SU-DHL-6 (cell line): ENCODE results near the gene CLCNKB.
"Not testable (repeated sequence)": the region's sequence is repeated elsewhere in the genome, so short reads cannot be mapped to it uniquely, and the experiment has no call there.

Experiments
- H2AFZ ChIP-seq: fragments of 200-600 bp; sonication (generic); 2 replicates; pipeline ENCODE4 v1.6.1; 2014; ENCODE audit warnings: low read depth, mild to moderate bottlenecking, moderate library complexity, mixed read lengths, antibody characterized with exemption, low read length; ENCODE audit not compliant: severe bottlenecking
- H3F3A ChIP-seq: fragments of 200-600 bp; shearing (Covaris generic); 2 replicates; pipeline ENCODE4 v1.6.0; 2016; ENCODE audit warnings: antibody characterized with exemption, mild to moderate bottlenecking; ENCODE audit not compliant: insufficient read depth
- H3K27ac ChIP-seq: fragments of 200-600 bp; sonication (generic); 2 replicates; pipeline ENCODE4 v1.5.1; 2016; ENCODE audit warnings: low read depth, mild to moderate bottlenecking, low read length, moderate library complexity, mixed read lengths
- H3K27me3 ChIP-seq: fragments of 200-600 bp; sonication (generic), shearing (Covaris generic); 2 replicates; pipeline ENCODE4 v1.6.0; 2014; ENCODE audit warnings: mild to moderate bottlenecking, low read length
- H3K36me3 ChIP-seq: fragments of 200-600 bp; sonication (generic); 2 replicates; pipeline ENCODE4 v1.6.1; 2014; ENCODE audit warnings: mild to moderate bottlenecking, low read length, mixed read lengths
- H3K4me2 ChIP-seq: fragments of 300-600, 200-600 bp; shearing (Covaris generic), sonication (generic); 2 replicates; pipeline ENCODE4 v1.6.0; 2014; ENCODE audit warnings: low read length, low read depth, mild to moderate bottlenecking; ENCODE audit not compliant: poor library complexity, severe bottlenecking
- H3K4me3 ChIP-seq: fragments of 200-600 bp; sonication (generic); 2 replicates; pipeline ENCODE4 v1.5.1; 2014; ENCODE audit warnings: antibody characterized with exemption, low read length, mild to moderate bottlenecking, mixed read lengths; ENCODE audit not compliant: insufficient read depth, poor library complexity, severe bottlenecking
- H3K79me2 ChIP-seq: fragments of 200-600 bp; sonication (generic); 2 replicates; pipeline ENCODE4 v1.6.1; 2014; ENCODE audit warnings: mild to moderate bottlenecking, low read length, moderate library complexity; ENCODE audit not compliant: insufficient read depth
- H3K9ac ChIP-seq: fragments of 200-600 bp; sonication (generic); 2 replicates; pipeline ENCODE4 v1.7.0; 2014; ENCODE audit warnings: mild to moderate bottlenecking, low read length
- H3K9me2 ChIP-seq: fragments of 200-600 bp; sonication (generic); replicated peaks from 2 replicates; pipeline ENCODE4 v1.6.1; 2014; ENCODE audit warnings: low read length; ENCODE audit not compliant: insufficient read depth
- H3K9me3 ChIP-seq: fragments of 200-600 bp; sonication (generic); 2 replicates; pipeline ENCODE4 v1.6.1; 2014; ENCODE audit warnings: low read length, mixed read lengths; ENCODE audit not compliant: insufficient read depth
- H4K20me1 ChIP-seq: fragments of 200-600 bp; sonication (generic); 2 replicates; pipeline ENCODE4 v1.6.1; 2014; ENCODE audit warnings: low read depth, mild to moderate bottlenecking, antibody characterized with exemption, low read length, moderate library complexity, mixed read lengths
- EZH2phosphoT487 ChIP-seq: fragments of 200-600 bp; sonication (generic), shearing (Covaris generic); conservative IDR thresholded peaks from 2 replicates; pipeline ENCODE4 v1.6.1; 2018; ENCODE audit warnings: mild to moderate bottlenecking, antibody characterized with exemption, low read length, moderate library complexity, mixed read lengths
- TF ChIP-seq, protein P1 (sequence below): fragments of 200-600 bp; sonication (generic); IDR thresholded peaks from one replicate; pipeline ENCODE4 v1.5.1; 2017; ENCODE audit warnings: antibody characterized with exemption, mild to moderate bottlenecking, low read length, moderate library complexity; ENCODE audit not compliant: insufficient read depth, poor library complexity, severe bottlenecking

CLCNKB gene

DNA sequence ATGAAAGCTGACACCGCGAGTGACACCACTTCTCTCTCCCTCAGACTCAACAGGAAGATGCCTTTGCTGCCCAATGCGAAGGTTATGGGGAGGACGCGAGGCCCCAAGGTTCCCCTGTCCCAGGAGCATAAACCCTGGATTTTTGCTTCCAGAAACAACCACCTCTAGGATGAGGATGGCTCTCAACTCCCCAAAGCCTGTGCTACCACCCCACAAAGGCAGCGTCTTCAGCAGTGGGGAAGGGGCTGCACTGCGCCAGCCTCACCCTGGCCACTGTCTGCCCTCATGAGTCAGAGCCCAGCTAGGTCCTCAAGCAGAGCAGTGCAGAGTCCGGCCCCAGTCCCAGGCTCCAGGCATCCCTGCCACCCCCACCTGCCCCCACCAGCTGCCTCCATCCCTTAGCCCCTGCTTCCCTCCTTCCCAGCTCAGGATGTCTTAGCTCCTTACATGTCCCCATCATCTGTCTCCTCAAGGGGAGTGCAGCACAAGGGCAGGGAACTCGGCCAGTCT lies 46.5 kb upstream of the CLCNKB start:
- Histone ChIP-seq H3F3A (no peaks in the 10 kb centered on the region), H3K36me3 (no peaks in the 10 kb centered on the region), H3K79me2 (no peaks in the 10 kb centered on the region), H2AFZ (no peak overlapping the region), H3K9me2 (no peaks in the 10 kb centered on the region), H3K4me3 (no peak overlapping the region), H3K9ac (no peak overlapping the region), H4K20me1 (no peaks in the 10 kb centered on the region), H3K27me3 (no peaks in the 10 kb centered on the region), H3K27ac (no peak overlapping the region), H3K4me2 (no peak overlapping the region), H3K9me3 (no peaks in the 10 kb centered on the region)
- TF ChIP-seq, protein P1, sequence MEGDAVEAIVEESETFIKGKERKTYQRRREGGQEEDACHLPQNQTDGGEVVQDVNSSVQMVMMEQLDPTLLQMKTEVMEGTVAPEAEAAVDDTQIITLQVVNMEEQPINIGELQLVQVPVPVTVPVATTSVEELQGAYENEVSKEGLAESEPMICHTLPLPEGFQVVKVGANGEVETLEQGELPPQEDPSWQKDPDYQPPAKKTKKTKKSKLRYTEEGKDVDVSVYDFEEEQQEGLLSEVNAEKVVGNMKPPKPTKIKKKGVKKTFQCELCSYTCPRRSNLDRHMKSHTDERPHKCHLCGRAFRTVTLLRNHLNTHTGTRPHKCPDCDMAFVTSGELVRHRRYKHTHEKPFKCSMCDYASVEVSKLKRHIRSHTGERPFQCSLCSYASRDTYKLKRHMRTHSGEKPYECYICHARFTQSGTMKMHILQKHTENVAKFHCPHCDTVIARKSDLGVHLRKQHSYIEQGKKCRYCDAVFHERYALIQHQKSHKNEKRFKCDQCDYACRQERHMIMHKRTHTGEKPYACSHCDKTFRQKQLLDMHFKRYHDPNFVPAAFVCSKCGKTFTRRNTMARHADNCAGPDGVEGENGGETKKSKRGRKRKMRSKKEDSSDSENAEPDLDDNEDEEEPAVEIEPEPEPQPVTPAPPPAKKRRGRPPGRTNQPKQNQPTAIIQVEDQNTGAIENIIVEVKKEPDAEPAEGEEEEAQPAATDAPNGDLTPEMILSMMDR: no peak
- no peak for TF ChIP-seq EZH2phosphoT487

DNA sequence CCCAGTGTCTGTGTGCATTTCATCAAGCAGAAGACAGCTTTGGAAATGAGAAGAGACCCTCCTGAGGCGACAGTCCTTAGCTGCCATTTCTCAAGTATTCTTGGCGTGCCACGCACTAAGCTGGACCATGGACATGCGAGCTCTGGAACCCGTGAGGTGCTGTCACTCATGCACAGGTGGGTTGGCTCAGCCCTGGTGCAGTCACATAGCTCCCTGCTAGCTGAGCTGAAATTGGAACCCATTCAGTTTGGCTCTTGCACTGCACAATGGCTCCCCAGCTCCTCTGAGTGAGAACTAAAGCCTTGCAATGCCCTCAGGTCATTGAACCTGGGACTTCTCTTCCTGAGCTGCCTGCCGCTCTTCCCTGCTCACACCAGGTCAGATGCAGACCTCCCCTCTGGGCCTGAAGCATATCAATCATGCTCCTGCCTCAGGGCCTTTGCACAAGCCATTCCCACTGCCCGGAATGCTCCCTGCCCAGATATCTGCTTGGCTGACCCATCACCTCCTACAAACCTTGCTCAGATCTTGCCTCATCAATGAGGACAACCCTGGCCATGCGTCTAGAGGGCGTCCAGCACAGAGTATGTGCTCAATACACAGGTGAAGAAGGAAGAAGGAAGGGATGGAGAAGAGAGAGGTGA lies 45.8 kb upstream of the CLCNKB start:
- Histone ChIP-seq H3K9me2 (no peaks in the 10 kb centered on the region), H3K9ac (no peak overlapping the region), H3K9me3 (no peaks in the 10 kb centered on the region), H3K36me3 (no peaks in the 10 kb centered on the region), H4K20me1 (no peaks in the 10 kb centered on the region), H3K27me3 (no peaks in the 10 kb centered on the region), H3K79me2 (no peaks in the 10 kb centered on the region), H3K4me3 (no peak overlapping the region), H3K4me2 (no peak overlapping the region), H3F3A (no peaks in the 10 kb centered on the region), H3K27ac (no peak overlapping the region), H2AFZ (no peak overlapping the region)
- no peak for TF ChIP-seq EZH2phosphoT487
- TF ChIP-seq, protein P1: no peak

- TF ChIP-seq, protein P1: no peak
- TF ChIP-seq EZH2phosphoT487: no peak
- no peaks in the 10 kb centered on the region for H3K27me3 ChIP-seq
- H4K20me1 ChIP-seq: no peaks in the 10 kb centered on the region
Measured at GRCh38 chr1:15998929-15999328, 44.7 kb upstream of the CLCNKB start.

DNA sequence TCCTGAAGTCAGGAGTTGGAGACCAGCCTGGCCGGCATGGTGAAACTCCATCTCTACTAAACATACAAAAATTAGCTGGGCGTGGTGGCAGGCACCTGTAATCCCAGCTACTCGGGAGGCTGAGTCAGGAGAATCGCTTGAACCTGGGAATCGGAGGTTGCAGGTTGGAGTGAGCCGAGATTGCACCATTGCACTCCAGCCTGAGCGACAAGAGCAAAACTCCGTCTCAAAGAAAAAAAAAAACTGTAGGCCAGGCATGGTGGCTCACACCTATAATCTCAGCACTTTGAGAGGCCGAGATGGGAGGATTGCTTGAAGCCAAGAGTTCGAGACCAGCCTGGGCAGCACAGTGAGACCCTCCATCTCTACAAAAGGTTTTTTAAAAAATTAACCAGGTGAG lies 42.3 kb upstream of the CLCNKB start:
- not testable (repeated sequence) for H3F3A ChIP-seq, H3K27ac ChIP-seq, H3K9me2 ChIP-seq, H2AFZ ChIP-seq, H4K20me1 ChIP-seq, H3K36me3 ChIP-seq, H3K4me3 ChIP-seq, H3K79me2 ChIP-seq, H3K27me3 ChIP-seq, H3K9me3 ChIP-seq, H3K4me2 ChIP-seq, H3K9ac ChIP-seq

More at GRCh38 chr1:15998929-15999328, 44.7 kb upstream of the CLCNKB start:
- Histone ChIP-seq H3K27ac (no peak overlapping the region), H3K9ac (no peak overlapping the region), H3K9me2 (no peaks in the 10 kb centered on the region), H3K4me3 (no peak overlapping the region), H3K36me3 (no peaks in the 10 kb centered on the region), H3K79me2 (no peaks in the 10 kb centered on the region), H2AFZ (no peak overlapping the region), H3F3A (no peaks in the 10 kb centered on the region), H3K4me2 (no peak overlapping the region), H3K9me3 (no peaks in the 10 kb centered on the region)
